ENCODE results near the gene NFIA.

GRCh38 chr1:61085206-61085982 lies 3.0 kb downstream of the NFIA start:
- TF ChIP-seq MAFK (IDR thresholded peaks at IDR 0.05; ENCODE audit: low read length): no peak
- no peak for TF ChIP-seq REST (IDR thresholded peaks at IDR 0.05; ENCODE audit: borderline replicate concordance)
- no peak for TF ChIP-seq REST (CRISPR knock-in tag; IDR thresholded peaks at IDR 0.05; ENCODE audit: low read depth)
- TF ChIP-seq EZH2 (IDR thresholded peaks at IDR 0.05; ENCODE audit: borderline replicate concordance, low read depth, low read length): no peak
- no peak for TF ChIP-seq TCF7 (IDR thresholded peaks at IDR 0.05; ENCODE audit: borderline replicate concordance)
- no peak for TF ChIP-seq TGIF2 (CRISPR knock-in tag; IDR thresholded peaks at IDR 0.05)
- TF ChIP-seq EP300 (IDR thresholded peaks at IDR 0.05; ENCODE audit: low read length): no peak
- no peak for TF ChIP-seq CLOCK (CRISPR knock-in tag; IDR thresholded peaks at IDR 0.05; ENCODE audit: borderline replicate concordance)
